Activated CD4-positive, alpha-beta T cell treated with anti-CD3 and anti-CD28 coated beads for 4 hours (primary cell): Measurements from ENCODE around the gene TUBGCP2.
"Not testable (repeated sequence)": the region's sequence is repeated elsewhere in the genome, so short reads cannot be mapped to it uniquely, and the experiment has no call there.

Experiments
- DNase-seq, 2 donors: peaks; one replicate each; pipeline ENCODE4 v3.0.0-alpha.2; 2020

Gene TUBGCP2

GRCh38 chr10:133277277-133277992, 31.2 kb downstream of the TUBGCP2 start:
- DNase-seq: no peak

- DNase-seq: peak; percentile 63 to 69
These were observed 32.1 kb downstream of the TUBGCP2 start, which contains the start of gene ADAM8 for GRCh38 chr10:133276435-133277201. Gene ADAM8, minus strand, starts transcription at chr10:133276868. Its CDS starts 51 bp downstream, at chr10:133276817.

- no peak for DNase-seq
These were observed 32.6 kb downstream of the TUBGCP2 start for GRCh38 chr10:133276100-133276434.

DNA sequence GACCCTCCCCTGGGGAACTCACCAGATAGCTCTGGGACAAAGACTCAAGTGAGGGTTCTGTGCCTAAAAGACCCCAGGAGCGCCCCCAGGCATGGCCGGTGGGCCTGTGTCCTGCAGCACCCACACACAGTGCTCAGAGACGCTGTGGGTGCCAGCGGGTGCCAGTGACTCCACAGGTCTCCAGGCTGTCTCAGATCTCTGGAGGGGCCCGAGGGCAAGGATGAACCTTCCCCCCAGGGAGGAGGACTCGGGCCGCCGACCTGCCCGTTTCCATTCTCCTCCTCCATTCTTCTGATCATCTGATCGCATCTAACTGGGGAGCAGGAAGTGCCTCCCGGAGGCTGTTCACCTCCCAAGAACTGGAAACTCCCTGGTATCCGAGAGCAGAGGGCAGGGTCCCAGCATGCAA, 33.0 kb downstream of the TUBGCP2 start:
- peak; percentile 42 to 44 for DNase-seq

DNA sequence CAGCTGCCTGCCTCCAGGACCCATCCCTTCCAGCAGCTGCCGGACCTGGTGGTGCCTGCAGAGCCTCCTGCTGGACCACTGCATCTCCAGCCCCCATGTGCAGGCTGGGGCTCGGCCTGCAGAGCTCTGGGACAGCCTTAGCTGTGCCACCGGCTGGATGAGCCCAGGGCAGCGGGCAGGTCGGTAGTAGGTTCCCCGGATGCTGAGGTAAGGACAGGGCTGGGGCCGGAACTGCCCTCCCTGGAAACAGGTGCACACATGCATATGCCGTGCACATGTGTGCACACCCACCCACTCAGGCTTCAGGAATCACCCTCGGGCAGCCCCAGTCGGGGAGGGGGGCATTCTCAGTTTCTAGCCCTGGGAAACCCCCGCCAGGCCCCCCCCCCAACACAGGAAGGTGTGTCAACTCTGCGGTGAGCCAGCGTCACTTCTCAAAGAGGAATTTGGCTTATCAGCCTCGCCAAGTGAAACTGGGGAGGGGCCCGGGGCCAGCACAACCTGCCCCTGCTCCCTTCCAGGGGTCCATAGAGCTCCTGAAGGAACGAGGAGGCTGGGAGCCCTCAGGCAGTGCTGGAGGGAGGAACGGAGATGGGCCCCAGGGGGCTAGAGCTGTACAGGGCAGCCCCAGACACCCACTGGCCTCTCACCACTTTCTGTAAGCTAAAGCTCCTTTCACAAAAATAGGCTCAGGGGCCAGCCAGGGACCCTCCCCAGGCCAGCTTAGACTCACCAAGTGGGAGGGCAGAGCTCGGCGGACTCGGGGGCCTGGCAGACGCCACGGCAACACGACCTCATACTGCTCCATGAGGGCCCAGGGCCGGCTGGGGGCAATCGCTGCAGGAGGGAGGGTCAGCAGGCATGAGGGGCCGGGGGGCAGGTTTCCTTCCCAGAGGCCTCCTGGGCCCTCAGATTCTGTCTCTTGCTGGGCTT, 33.7 kb downstream of the TUBGCP2 start:
- DNase-seq: peak; percentile 85 to 88

- DNase-seq: no peak
These were observed 35.0 kb downstream of the TUBGCP2 start for GRCh38 chr10:133273534-133274143.

- no peak for DNase-seq
These were observed 35.7 kb downstream of the TUBGCP2 start for GRCh38 chr10:133272964-133273420.

DNA sequence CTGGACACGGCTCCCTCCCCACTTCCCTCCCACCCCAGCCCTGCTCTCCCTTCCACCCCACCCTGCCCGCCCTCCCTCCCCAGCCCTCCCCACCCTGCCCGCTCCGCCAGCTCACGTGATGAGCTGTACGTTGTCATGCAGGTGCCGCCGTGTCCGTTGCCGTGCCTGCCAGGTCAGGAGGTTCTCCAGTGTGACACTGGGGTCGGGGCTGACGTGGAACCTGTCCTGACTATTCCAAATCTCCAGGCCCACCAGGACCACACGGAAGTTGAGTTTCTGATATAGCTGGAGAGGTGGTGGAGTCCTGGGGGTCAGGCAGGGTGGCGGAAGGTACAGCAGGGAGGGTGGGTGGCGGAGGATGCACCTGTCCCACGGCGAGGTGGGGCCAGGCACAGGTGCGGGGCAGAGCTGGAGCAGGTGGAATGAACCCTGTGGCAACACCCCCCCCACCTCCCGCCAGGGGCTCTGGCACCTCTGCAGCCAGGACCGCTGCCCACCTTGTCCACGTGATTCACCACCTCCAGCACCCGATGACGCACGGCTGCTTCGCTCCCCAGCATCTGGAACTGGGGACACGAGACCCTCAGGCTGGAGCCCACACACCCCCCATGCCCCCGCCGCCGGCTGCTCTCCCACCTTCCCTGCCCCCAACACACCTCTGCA, 36.2 kb downstream of the TUBGCP2 start:
- no peak for DNase-seq

- DNase-seq: no peak
These were observed 37.0 kb downstream of the TUBGCP2 start for GRCh38 chr10:133271521-133272300.

DNA sequence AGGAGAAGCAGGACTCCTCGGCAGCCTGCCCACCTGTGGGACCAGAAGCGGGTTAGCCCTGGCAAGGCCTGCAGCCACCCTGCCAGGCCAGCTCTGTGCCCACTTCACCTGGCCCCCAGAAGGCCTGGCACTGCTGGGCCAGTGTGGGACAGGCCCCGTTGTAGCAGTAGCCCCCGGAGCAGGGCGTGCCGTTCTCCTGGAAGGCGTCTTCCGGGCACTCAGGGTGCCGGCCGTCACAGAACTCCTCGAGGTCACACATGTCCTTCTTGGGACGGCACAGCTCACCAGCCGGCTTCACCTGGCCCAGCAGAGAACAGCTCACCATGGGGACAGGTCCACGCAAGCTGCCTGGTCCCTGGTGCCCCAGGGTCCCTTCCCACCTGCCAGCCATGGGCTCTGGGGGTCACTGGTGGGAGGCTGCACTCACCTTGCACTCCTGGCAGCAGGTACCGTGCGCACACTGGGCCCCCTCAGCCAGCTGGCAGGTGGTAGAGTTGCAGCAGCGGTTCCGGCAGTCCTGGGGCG, 37.8 kb downstream of the TUBGCP2 start:
- DNase-seq: no peak

GRCh38 chr10:133270204-133270603, 38.5 kb downstream of the TUBGCP2 start:
- no peak for DNase-seq

- no peak for DNase-seq
These were observed 39.3 kb downstream of the TUBGCP2 start for GRCh38 chr10:133269367-133269766.

DNA sequence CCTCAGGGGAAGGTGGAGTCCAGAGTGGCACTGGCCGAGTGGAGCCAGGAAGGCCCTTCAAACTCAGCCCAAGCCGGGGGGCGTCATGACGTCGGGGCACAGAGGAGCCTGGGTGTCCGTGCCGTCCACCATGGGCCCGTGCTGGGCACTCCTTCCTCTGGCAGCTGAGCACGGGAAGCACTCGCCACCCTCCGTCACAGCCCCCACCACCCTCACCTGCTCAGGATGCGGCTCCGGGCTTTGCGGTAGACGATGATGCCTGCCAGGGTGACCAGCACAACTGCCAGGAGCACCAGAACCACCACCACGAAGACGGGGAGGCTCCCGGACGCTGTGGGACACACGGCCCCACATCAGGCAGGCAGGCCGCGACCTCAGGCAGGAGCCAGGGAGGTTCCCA, 40.1 kb downstream of the TUBGCP2 start:
- no peak for DNase-seq

DNA sequence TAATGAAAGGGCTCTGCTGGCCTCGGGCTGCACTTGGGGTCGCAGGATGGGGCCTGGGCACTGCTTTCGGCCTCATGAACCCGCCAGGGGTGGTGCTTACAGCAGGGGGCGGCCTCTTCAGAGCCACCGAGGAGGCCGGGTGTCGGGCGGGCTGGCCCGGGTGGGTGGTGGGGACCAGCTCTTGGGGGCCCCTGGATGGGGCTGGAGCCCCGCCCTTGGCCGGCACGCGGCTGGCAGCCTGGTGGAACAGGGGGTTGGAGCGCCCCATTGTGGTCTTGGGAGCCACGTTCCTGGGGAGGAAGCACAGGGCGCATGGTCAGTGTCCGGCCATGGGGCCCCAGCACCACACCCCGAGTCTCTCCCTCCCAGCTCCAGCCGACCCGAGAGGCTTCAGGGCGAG, 40.8 kb downstream of the TUBGCP2 start:
- DNase-seq: no peak

- no peak for DNase-seq
These were observed 41.4 kb downstream of the TUBGCP2 start for GRCh38 chr10:133267293-133267692.

DNA sequence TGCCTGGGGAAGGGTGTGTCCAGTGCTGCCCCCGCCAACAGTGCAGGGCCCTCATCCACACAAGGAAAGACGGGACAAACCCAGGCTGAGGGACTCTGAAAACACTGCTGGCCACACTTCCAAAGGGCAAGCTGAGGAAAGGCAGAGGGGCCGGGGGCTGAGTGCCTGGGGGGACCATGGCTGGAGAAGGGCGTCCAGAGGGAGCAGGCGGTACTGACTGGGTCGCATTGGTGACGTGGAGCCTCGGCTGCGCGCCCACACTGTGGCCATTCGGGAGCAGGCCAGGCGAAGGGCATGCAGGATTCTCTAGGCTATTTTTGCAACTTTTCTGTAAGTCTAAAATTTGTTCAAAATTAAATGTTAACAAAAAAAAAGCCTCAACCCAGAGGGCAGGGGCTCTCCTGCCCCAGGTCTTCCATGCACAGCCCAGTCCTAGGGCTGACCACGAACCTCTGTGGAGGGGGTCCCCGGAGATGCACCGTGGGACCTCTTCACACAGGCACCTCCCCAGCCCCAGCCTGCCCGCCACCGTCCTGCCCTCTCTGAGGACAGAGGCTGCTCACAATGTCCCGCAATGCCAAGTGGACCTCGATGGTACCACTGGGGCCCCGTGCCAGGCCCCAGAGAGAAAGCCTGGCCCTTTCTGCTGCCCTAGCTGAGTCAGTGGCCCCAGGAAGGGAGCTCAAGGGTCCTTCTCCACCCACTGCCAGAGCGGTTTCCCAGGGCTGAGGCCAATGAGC, 42.4 kb downstream of the TUBGCP2 start:
- DNase-seq: no peak

DNA sequence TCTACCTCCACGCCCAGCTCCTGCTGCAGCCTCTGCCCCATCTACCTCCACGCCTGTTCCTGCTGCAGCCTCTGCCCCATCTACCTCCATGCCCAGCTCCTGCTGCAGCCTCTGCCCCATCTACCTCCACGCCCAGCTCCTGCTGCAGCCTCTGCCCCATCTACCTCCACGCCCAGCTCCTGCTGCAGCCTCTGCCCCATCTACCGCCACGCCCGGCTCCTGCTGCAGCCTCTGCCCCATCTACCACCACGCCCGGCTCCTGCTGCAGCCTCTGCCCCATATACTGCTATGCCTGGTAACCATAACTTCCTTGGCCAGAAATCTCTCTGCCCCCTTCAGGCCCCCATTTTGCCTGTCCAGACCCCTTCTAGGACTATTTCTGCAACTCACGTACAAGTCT, 43.6 kb downstream of the TUBGCP2 start:
- DNase-seq: not testable (repeated sequence)

DNA sequence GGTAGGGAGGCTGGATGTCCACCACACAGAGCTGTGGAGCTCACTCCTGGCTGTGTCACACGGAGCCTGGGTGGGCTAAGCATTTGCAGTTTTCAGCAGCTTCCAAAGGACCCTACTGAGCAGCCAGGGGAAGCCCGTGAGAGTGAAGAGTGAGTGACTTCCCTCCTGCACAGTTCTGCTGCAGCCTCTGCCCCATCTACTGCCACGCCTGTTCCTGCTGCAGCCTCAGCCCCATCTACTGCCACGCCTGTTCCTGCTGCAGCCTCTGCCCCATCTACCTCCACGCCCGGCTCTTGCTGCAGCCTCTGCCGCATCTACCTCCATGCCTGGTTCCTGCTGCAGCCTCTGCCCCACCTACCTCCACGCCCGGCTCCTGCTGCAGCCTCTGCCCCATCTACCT, 44.2 kb downstream of the TUBGCP2 start:
- no peak for DNase-seq

DNA sequence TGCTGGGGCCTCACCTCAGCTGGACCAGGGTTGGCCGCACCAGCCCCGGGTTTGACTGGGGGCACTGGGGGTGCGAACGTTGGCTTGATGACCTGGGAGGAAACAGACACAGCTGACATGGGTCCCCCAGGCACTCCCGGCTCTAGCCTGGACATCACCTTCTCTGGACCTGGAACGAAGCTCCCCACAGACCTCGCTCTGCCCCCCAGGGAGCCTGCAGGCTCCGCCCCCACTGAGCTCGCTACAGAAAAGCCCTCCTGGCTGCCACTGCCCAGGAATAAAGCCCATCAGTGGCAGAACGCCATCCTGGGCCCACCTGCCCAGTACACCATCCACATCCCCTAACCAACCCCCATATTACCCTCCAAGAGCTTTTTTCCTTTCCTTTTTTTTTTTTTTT, 45.0 kb downstream of the TUBGCP2 start:
- no peak for DNase-seq

GRCh38 chr10:133262696-133263095, 46.0 kb downstream of the TUBGCP2 start:
- no peak for DNase-seq
